AG10803 (cell line): ENCODE results near the gene RPS27.
"Not testable (repeated sequence)": the region's sequence is repeated elsewhere in the genome, so short reads cannot be mapped to it uniquely, and the experiment has no call there.

Source experiments
- DNase-seq: peaks from one replicate; pipeline ENCODE4 v3.0.0; 2010; ENCODE audit warnings: low read depth
- H3K4me3 ChIP-seq: 2 replicates; pipeline ENCODE4 v1.5.1; 2011; ENCODE audit warnings: mild to moderate bottlenecking, low read length, control low read depth
- CTCF ChIP-seq: conservative IDR thresholded peaks from 2 replicates; pipeline ENCODE4 v1.5.1; 2011; ENCODE audit warnings: mild to moderate bottlenecking, low read length, control low read depth, inconsistent platforms

Gene RPS27

GRCh38 chr1:154014154-154014907, 23.8 kb downstream of the RPS27 start:
- TF ChIP-seq CTCF: no peak
- peak; percentile 48 for DNase-seq
- H3K4me3 ChIP-seq: no peak overlapping the region

- no peak for DNase-seq
- TF ChIP-seq CTCF: no peak
- H3K4me3 ChIP-seq: no peak overlapping the region
These were observed 28.7 kb downstream of the RPS27 start for GRCh38 chr1:154019269-154019668.

GRCh38 chr1:154019940-154020339, 29.4 kb downstream of the RPS27 start:
- no peak for DNase-seq
- no peak overlapping the region for H3K4me3 ChIP-seq
- no peak for TF ChIP-seq CTCF

GRCh38 chr1:154033697-154034096, 43.1 kb downstream of the RPS27 start:
- not testable (repeated sequence) for H3K4me3 ChIP-seq, DNase-seq
